Hepatocyte (in vitro differentiated cells): ENCODE measurements around the gene KPNA5. TPM values are rescaled to one million over a fixed set of nuclear protein-coding genes. Genes with fewer than 3 reads are reported as not detected.
"Not testable (repeated sequence)": the region's sequence is repeated elsewhere in the genome, so short reads cannot be mapped to it uniquely, and the experiment has no call there.

Experiments
- DNase-seq: peaks from one replicate; pipeline ENCODE4 v3.0.0-alpha.2; 2016; ENCODE audit warnings: low spot score
- H2AFZ ChIP-seq: fragments of 200-600 bp; sonication (generic); 2 replicates; pipeline ENCODE4 v1.6.0; 2016; ENCODE audit warnings: antibody characterized with exemption, mild to moderate bottlenecking
- H3K27ac ChIP-seq: fragments of 200-600 bp; sonication (generic); 2 replicates; pipeline ENCODE4 v1.5.1; 2016; ENCODE audit warnings: mild to moderate bottlenecking
- H3K27me3 ChIP-seq: fragments of 200-600 bp; sonication (generic); 2 replicates; pipeline ENCODE4 v1.6.1; 2016
- H3K36me3 ChIP-seq: fragments of 200-600 bp; sonication (generic); replicated peaks from 2 replicates; pipeline ENCODE4 v1.5.1; 2016; ENCODE audit warnings: low read depth; ENCODE audit not compliant: insufficient read depth
- H3K4me1 ChIP-seq: fragments of 200-600 bp; sonication (generic); 2 replicates; pipeline ENCODE4 v1.5.1; 2016; ENCODE audit warnings: mild to moderate bottlenecking, moderate library complexity; ENCODE audit not compliant: insufficient read depth
- H3K4me2 ChIP-seq: fragments of 200-600 bp; sonication (generic); 2 replicates; pipeline ENCODE4 v1.6.0; 2016
- H3K4me3 ChIP-seq: fragments of 200-600 bp; sonication (generic); 2 replicates; pipeline ENCODE4 v1.5.1; 2016; ENCODE audit warnings: mild to moderate bottlenecking
- H3K79me2 ChIP-seq: fragments of 200-600 bp; sonication (generic); 2 replicates; pipeline ENCODE4 v1.6.0; 2017; ENCODE audit warnings: mild to moderate bottlenecking
- H3K9me2 ChIP-seq: fragments of 200-600 bp; sonication (generic); replicated peaks from 2 replicates; pipeline ENCODE4 v1.6.0; 2017; ENCODE audit warnings: mild to moderate bottlenecking; ENCODE audit not compliant: insufficient read depth
- H3K9me3 ChIP-seq: fragments of 200-600 bp; sonication (generic); 2 replicates; pipeline ENCODE4 v1.5.1; 2016; ENCODE audit warnings: low read depth, mild to moderate bottlenecking
- H4K20me1 ChIP-seq: fragments of 200-600 bp; sonication (generic); 2 replicates; pipeline ENCODE4 v1.6.0; 2016; ENCODE audit warnings: mild to moderate bottlenecking; ENCODE audit not compliant: insufficient read depth, poor library complexity, severe bottlenecking
- CTCF ChIP-seq: fragments of 200-600 bp; sonication (generic); IDR thresholded peaks from 2 replicates; pipeline ENCODE4 v1.5.1; 2016; ENCODE audit warnings: antibody characterized with exemption, mild to moderate bottlenecking; ENCODE audit not compliant: poor library complexity
- EZH2 ChIP-seq: fragments of 200-600 bp; sonication (generic); IDR thresholded peaks from 2 replicates; pipeline ENCODE4 v1.6.1; 2016; ENCODE audit warnings: antibody characterized with exemption, mild to moderate bottlenecking, borderline replicate concordance
- EZH2phosphoT487 ChIP-seq: fragments of 200-600 bp; sonication (generic); IDR thresholded peaks from one replicate; pipeline ENCODE4 v1.6.1; 2018; ENCODE audit warnings: antibody characterized with exemption, mild to moderate bottlenecking, low read depth, moderate library complexity; ENCODE audit not compliant: unreplicated experiment, severe bottlenecking
- WGBS: methylation state at CpG from one replicate; pipeline ENCODE4 v1.1.6; 2016; ENCODE audit warnings: low lambda C conversion rate; ENCODE audit errors: missing lambda C conversion rate; 5-methylcytosine and 5-hydroxymethylcytosine counted together
- polyA plus RNA-seq: library from polyadenylated mRNA; unstranded; fragments of >200 nt; fragmentation: Nextera tagmentation; extraction: Ambion mirVana; gene quantifications from 2 replicates; pipeline ENCODE4 v1.2.1, GENCODE V29; 2016
- total RNA-seq: library from RNA; depleted of rRNA; stranded (reverse); fragments of >200 nt; gene quantifications from 2 replicates; pipeline ENCODE4 v1.2.3, GENCODE V29; 2014

KPNA5 gene
- total and polyA plus RNA-seq, 2 experiments from 2014 or later: 5.4 to 20.5 TPM

DNA sequence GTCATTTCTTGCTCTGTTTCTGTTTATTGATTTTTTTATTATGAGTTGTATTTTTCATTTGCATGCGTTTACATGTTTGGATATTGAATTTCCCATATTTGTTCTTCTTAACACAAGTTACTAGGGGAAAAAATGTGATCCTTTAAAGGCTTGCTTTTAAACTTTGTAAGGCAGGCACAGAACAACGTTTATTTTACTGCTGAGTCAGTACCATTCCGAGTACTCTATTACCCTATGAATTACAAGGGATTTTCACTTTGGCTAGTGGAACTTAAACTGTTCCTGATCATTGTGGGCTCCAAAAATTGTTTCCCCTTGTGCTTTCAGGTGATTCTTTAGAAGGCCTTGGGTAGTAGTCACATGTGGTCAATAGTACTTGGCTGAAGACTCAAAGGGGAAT lies 56.0 kb downstream of the KPNA5 start:
- Histone ChIP-seq H3K79me2 (no peaks in the 10 kb centered on the region), H3K9me2 (no peaks in the 10 kb centered on the region), H4K20me1 (no peaks in the 10 kb centered on the region), H3K4me3 (no peak overlapping the region), H3K27me3 (no peaks in the 10 kb centered on the region), H3K9me3 (no peaks in the 10 kb centered on the region), H3K4me2 (no peak overlapping the region), H3K27ac (no peak overlapping the region), H3K36me3 (no peaks in the 10 kb centered on the region), H3K4me1 (no peaks in the 10 kb centered on the region), H2AFZ (no peak overlapping the region)
- DNase-seq: no peak
- 95% methylated on average over 3 of the region's 3 CpGs for WGBS
- TF ChIP-seq EZH2 (no peak), EZH2phosphoT487 (no peak), CTCF (no peak)

GRCh38 chr6:116740486-116740885 lies 59.5 kb downstream of the KPNA5 start:
- H3K27ac ChIP-seq, H4K20me1 ChIP-seq: not testable (repeated sequence)
- 99% methylated on average over 3 of the region's 3 CpGs for WGBS

DNA sequence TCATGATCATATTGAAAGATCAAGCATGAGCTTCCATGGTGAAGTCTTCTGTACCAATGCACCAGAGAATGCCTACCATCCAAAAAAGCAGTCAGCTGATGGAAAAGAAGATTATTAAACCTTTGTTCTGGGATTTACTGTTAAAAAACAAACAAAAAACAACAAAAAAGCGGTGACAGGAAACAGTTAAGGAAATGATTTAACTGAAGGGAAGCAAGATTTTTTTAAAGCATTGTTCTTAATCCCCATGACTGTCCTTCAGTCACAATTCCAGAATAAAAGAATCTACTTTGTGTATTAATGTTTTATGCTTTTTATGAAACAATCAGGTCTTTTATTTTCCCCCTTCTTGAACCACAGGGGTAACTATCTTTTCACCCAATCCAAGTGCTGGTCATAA lies 60.6 kb downstream of the KPNA5 start:
- H3K36me3 ChIP-seq: no peaks in the 10 kb centered on the region
- 93% methylated on average over 1 of the region's 1 CpG for WGBS
- no peak overlapping the region for H3K4me3 ChIP-seq
- TF ChIP-seq EZH2phosphoT487: no peak
- no peak for TF ChIP-seq CTCF
- no peak for TF ChIP-seq EZH2
- no peaks in the 10 kb centered on the region for H3K4me1 ChIP-seq
- no peak overlapping the region for H3K4me2 ChIP-seq
- H3K27me3 ChIP-seq: no peaks in the 10 kb centered on the region
- H2AFZ ChIP-seq: no peak overlapping the region
- H3K9me3 ChIP-seq: no peaks in the 10 kb centered on the region
- no peaks in the 10 kb centered on the region for H4K20me1 ChIP-seq
- no peaks in the 10 kb centered on the region for H3K9me2 ChIP-seq
- no peak for DNase-seq
- no peak overlapping the region for H3K27ac ChIP-seq
- no peaks in the 10 kb centered on the region for H3K79me2 ChIP-seq

More at GRCh38 chr6:116740486-116740885, 59.5 kb downstream of the KPNA5 start:
- not testable (repeated sequence) for H2AFZ ChIP-seq, H3K4me1 ChIP-seq, H3K9me2 ChIP-seq, H3K27me3 ChIP-seq, DNase-seq, H3K36me3 ChIP-seq, H3K4me3 ChIP-seq, H3K4me2 ChIP-seq, H3K9me3 ChIP-seq, H3K79me2 ChIP-seq

- Histone ChIP-seq H4K20me1 (no peaks in the 10 kb centered on the region), H3K9me2 (no peaks in the 10 kb centered on the region), H2AFZ (no peak overlapping the region), H3K79me2 (no peaks in the 10 kb centered on the region), H3K4me2 (no peak overlapping the region), H3K27me3 (no peaks in the 10 kb centered on the region), H3K4me3 (no peak overlapping the region), H3K27ac (no peak overlapping the region), H3K9me3 (no peaks in the 10 kb centered on the region), H3K36me3 (no peaks in the 10 kb centered on the region), H3K4me1 (no peaks in the 10 kb centered on the region)
- TF ChIP-seq CTCF (no peak), EZH2phosphoT487 (no peak), EZH2 (no peak)
- DNase-seq: no peak
- 66% methylated on average over 5 of the region's 5 CpGs for WGBS
These were observed 64.2 kb downstream of the KPNA5 start for GRCh38 chr6:116745176-116745575.
